Measurements from ENCODE around the gene UFSP2.
A peak's percentile ranks its signal among the peaks of the same experiment; 100 is the strongest.

Gene UFSP2

GRCh38 chr4:185424905-185425646, 688 bp downstream of the UFSP2 start:
- no peak for DNase-seq

GRCh38 chr4:185421366-185422124, 4.2 kb downstream of the UFSP2 start:
- DNase-seq, result no peak

GRCh38 chr4:185416955-185417354, 8.8 kb downstream of the UFSP2 start:
- DNase-seq, result no peak

- no peak for DNase-seq
Measured at GRCh38 chr4:185412412-185412811, 13.4 kb downstream of the UFSP2 start.

GRCh38 chr4:185411849-185412248, 13.9 kb downstream of the UFSP2 start:
- no peak for DNase-seq

- no peak for DNase-seq
Measured at GRCh38 chr4:185408432-185408831, 17.3 kb downstream of the UFSP2 start.

GRCh38 chr4:185405296-185405999, 20.3 kb downstream of the UFSP2 start:
- no peak for DNase-seq

GRCh38 chr4:185404031-185404430, 21.7 kb downstream of the UFSP2 start:
- no peak for DNase-seq

- no peak for DNase-seq
Measured at GRCh38 chr4:185399466-185399865, 26.3 kb downstream of the UFSP2 start.

- no peak for DNase-seq
Measured at GRCh38 chr4:185398618-185399017, 27.1 kb downstream of the UFSP2 start.

- DNase-seq, result peak; percentile 3
Measured at GRCh38 chr4:185396724-185397385, 28.9 kb downstream of the UFSP2 start, which contains the start of gene ANKRD37. ANKRD37 (plus strand) TSS chr4:185396841; CDS start chr4:185396924, 83 bp downstream.

GRCh38 chr4:185395956-185396723, 29.6 kb downstream of the UFSP2 start:
- DNase-seq, result peak; percentile 95

- DNase-seq, result no peak
Measured at GRCh38 chr4:185395238-185395955, 30.4 kb downstream of the UFSP2 start, which contains the start of gene LRP2BP. LRP2BP (minus strand) TSS chr4:185395924; CDS start chr4:185378186, 17,738 bp downstream.

GRCh38 chr4:185394568-185395237, 31.1 kb downstream of the UFSP2 start:
- no peak for DNase-seq

- no peak for DNase-seq
Measured at GRCh38 chr4:185392156-185392555, 33.6 kb downstream of the UFSP2 start.

GRCh38 chr4:185390941-185391340, 34.8 kb downstream of the UFSP2 start:
- DNase-seq, result no peak

- DNase-seq, result no peak
Measured at GRCh38 chr4:185387957-185388356, 37.8 kb downstream of the UFSP2 start.

- no peak for DNase-seq
Measured at GRCh38 chr4:185384930-185385331, 40.8 kb downstream of the UFSP2 start.

GRCh38 chr4:185384061-185384460, 41.7 kb downstream of the UFSP2 start:
- DNase-seq, result no peak

- no peak for DNase-seq
Measured at GRCh38 chr4:185383451-185383850, 42.3 kb downstream of the UFSP2 start.

- DNase-seq, result no peak
Measured at GRCh38 chr4:185382754-185383153, 43.0 kb downstream of the UFSP2 start.

Data from stimulated activated CD4-positive, alpha-beta T cell treated with anti-CD3 and anti-CD28 coated beads, Interleukin-12 subunit alpha, Interleukin-12 subunit beta, amount 100 ng/mL, for 4 hours (primary cell).